OCI-LY1 (cell line): ENCODE results near the gene ITGA6.

Experiments
- H2AFZ ChIP-seq: fragments of 200-600 bp; sonication (generic), shearing (Covaris generic); 2 replicates; pipeline ENCODE4 v1.6.0; 2014; ENCODE audit warnings: antibody characterized with exemption, mild to moderate bottlenecking, low read length
- H3F3A ChIP-seq: fragments of 200-600 bp; sonication (generic), shearing (Covaris generic); 2 replicates; pipeline ENCODE4 v1.6.0; 2014; ENCODE audit warnings: mild to moderate bottlenecking, antibody characterized with exemption, low read length, moderate library complexity; ENCODE audit not compliant: insufficient read depth
- H3K27ac ChIP-seq: fragments of 200-600 bp; sonication (generic); 2 replicates; pipeline ENCODE4 v1.5.1; 2014; ENCODE audit warnings: low read length, mixed run types, mild to moderate bottlenecking, low read depth; ENCODE audit not compliant: poor library complexity, severe bottlenecking
- H3K27me3 ChIP-seq: fragments of 200-600 bp; sonication (generic); 2 replicates; pipeline ENCODE4 v1.6.0; 2014; ENCODE audit warnings: antibody characterized with exemption, mild to moderate bottlenecking, low read length, moderate library complexity; ENCODE audit not compliant: insufficient read depth
- H3K36me3 ChIP-seq: fragments of 200-600 bp; sonication (generic); 2 replicates; pipeline ENCODE4 v1.6.1; 2014; ENCODE audit warnings: mild to moderate bottlenecking, antibody characterized with exemption, low read length, moderate library complexity, mixed read lengths; ENCODE audit not compliant: insufficient read depth
- H3K4me1 ChIP-seq: fragments of 200-600 bp; sonication (generic); 2 replicates; pipeline ENCODE4 v1.5.1; 2014; ENCODE audit warnings: mild to moderate bottlenecking, low read length, moderate library complexity; ENCODE audit not compliant: insufficient read depth, severe bottlenecking
- H3K4me2 ChIP-seq: fragments of 200-600 bp; sonication (generic), shearing (Covaris generic); 2 replicates; pipeline ENCODE4 v1.6.1; 2014; ENCODE audit warnings: low read length
- H3K4me3 ChIP-seq: fragments of 200-600 bp; sonication (generic); 2 replicates; pipeline ENCODE4 v1.5.1; 2014; ENCODE audit warnings: low read length, low read depth, mild to moderate bottlenecking, mixed read lengths; ENCODE audit not compliant: poor library complexity, severe bottlenecking
- H3K79me2 ChIP-seq: fragments of 200-600 bp; shearing (Covaris generic); 2 replicates; pipeline ENCODE4 v1.6.1; 2016; ENCODE audit warnings: mixed run types, low read length, mixed read lengths; ENCODE audit not compliant: insufficient read depth
- H3K9ac ChIP-seq: fragments of 200-600 bp; sonication (generic), shearing (Covaris generic); 2 replicates; pipeline ENCODE4 v1.6.1; 2014; ENCODE audit warnings: mild to moderate bottlenecking, low read length, mixed read lengths
- H3K9me2 ChIP-seq: fragments of 200-600 bp; sonication (generic), shearing (Covaris generic); 2 replicates; pipeline ENCODE4 v1.6.1; 2014; ENCODE audit warnings: low read depth, mild to moderate bottlenecking, low read length, mixed read lengths
- H3K9me3 ChIP-seq: fragments of 200-600 bp; shearing (Covaris generic); 2 replicates; pipeline ENCODE4 v1.6.1; 2014; ENCODE audit warnings: low read length, mixed read lengths
- H4K20me1 ChIP-seq: fragments of 200-600 bp; sonication (generic), shearing (Covaris generic); 2 replicates; pipeline ENCODE4 v1.6.0; 2016; ENCODE audit warnings: mild to moderate bottlenecking, low read length; ENCODE audit not compliant: insufficient read depth
- EZH2 ChIP-seq: fragments of 200-600 bp; sonication (generic), shearing (Covaris generic); IDR thresholded peaks from 2 replicates; pipeline ENCODE4 v1.8.0; 2017; ENCODE audit warnings: borderline replicate concordance, mixed run types, mild to moderate bottlenecking, antibody characterized with exemption, low read length, moderate library complexity, mixed read lengths
- TF ChIP-seq, protein P1 (sequence below): fragments of 200-600 bp; sonication (generic), shearing (Covaris generic); IDR thresholded peaks from 2 replicates; pipeline ENCODE4 v1.5.1; 2017; ENCODE audit warnings: mild to moderate bottlenecking, antibody characterized with exemption, low read length, moderate library complexity, mixed read lengths

Gene ITGA6

GRCh38 chr2:172439911-172440310, 12.5 kb downstream of the ITGA6 start:
- no peaks in the 10 kb centered on the region for H4K20me1 ChIP-seq
- no peaks in the 10 kb centered on the region for H3K9me2 ChIP-seq
- H2AFZ ChIP-seq, result no peak overlapping the region
- no peaks in the 10 kb centered on the region for H3K36me3 ChIP-seq
- H3K4me2 ChIP-seq, result no peak overlapping the region
- no peaks in the 10 kb centered on the region for H3K79me2 ChIP-seq
- TF ChIP-seq EZH2, result no peak
- TF ChIP-seq, protein P1, sequence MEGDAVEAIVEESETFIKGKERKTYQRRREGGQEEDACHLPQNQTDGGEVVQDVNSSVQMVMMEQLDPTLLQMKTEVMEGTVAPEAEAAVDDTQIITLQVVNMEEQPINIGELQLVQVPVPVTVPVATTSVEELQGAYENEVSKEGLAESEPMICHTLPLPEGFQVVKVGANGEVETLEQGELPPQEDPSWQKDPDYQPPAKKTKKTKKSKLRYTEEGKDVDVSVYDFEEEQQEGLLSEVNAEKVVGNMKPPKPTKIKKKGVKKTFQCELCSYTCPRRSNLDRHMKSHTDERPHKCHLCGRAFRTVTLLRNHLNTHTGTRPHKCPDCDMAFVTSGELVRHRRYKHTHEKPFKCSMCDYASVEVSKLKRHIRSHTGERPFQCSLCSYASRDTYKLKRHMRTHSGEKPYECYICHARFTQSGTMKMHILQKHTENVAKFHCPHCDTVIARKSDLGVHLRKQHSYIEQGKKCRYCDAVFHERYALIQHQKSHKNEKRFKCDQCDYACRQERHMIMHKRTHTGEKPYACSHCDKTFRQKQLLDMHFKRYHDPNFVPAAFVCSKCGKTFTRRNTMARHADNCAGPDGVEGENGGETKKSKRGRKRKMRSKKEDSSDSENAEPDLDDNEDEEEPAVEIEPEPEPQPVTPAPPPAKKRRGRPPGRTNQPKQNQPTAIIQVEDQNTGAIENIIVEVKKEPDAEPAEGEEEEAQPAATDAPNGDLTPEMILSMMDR, result no peak
- H3K27ac ChIP-seq, result no peak overlapping the region
- H3K9ac ChIP-seq, result no peak overlapping the region
- no peaks in the 10 kb centered on the region for H3K4me1 ChIP-seq
- no peaks in the 10 kb centered on the region for H3K27me3 ChIP-seq
- H3K9me3 ChIP-seq, result no peaks in the 10 kb centered on the region
- no peaks in the 10 kb centered on the region for H3F3A ChIP-seq
- H3K4me3 ChIP-seq, result no peak overlapping the region

DNA sequence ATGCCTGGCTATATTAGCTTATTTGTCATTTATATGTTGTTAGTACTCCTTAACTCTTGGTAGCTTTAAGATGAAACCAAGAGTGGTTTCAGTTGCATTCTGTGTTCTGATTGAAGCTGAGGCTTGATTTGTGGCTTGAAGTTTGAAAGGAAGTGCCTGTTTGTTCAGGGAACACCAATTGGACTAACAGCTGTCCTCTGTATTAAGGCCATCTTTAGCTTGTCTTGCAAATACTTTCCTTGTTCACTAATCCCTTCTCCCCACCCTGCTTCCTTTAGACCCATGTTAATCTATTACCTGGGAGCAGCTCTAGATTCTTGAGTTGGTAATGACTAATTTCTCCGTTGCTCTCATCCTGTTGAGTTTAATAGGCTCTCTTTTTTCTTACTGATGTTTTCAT, 13.4 kb downstream of the ITGA6 start:
- H3F3A ChIP-seq, result no peaks in the 10 kb centered on the region
- H3K9ac ChIP-seq, result no peak overlapping the region

DNA sequence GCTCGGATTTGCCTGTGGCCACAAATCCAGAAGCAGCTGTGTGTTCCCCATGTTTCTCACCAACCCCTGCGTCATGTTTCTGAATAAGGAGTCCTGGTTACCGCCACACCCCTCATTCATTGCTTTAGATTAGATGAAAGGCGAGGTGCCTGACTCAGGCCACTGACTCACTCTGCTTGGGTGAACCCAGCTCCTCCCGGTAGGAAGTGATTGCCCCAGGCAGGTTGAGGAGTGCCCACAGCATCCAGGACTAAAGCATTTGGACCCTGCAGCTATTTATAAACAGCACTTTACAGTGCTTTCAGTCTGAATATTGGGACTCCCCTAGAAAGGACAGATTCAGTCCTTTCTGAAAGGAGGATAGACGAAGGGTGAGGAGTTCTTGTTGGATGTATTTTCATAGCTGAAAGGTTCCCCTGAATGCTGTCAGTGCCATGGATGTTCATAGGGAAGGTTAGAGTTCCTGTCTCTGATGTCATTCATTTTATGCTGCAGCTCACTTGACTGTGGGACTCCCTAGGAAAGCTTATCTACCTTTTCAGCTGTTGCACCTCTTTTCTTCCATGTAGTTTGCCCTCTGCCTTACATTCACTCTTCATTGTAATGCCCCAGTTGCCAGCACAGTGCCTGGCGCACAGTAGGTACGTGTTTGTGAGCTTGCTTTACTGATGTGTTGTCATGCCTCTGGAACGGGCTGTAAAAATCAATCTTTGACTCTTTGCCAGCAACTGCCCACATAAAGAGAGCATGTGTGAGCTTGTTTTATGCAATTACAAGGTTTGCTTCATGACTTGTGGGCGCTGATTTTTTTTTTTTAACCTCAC, 14.9 kb downstream of the ITGA6 start:
- Histone ChIP-seq H3K36me3 (no peaks in the 10 kb centered on the region), H2AFZ (no peak overlapping the region), H3K9me3 (no peaks in the 10 kb centered on the region), H3K4me1 (no peaks in the 10 kb centered on the region), H3F3A (no peaks in the 10 kb centered on the region), H3K4me2 (no peak overlapping the region), H3K9ac (no peak overlapping the region), H3K27me3 (no peaks in the 10 kb centered on the region), H3K9me2 (no peaks in the 10 kb centered on the region), H3K27ac (no peak overlapping the region), H3K79me2 (no peaks in the 10 kb centered on the region), H3K4me3 (no peak overlapping the region), H4K20me1 (no peaks in the 10 kb centered on the region)
- TF ChIP-seq, protein P1, result no peak
- TF ChIP-seq EZH2, result no peak

More for the DNA sequence above, 13.4 kb downstream of the ITGA6 start:
- H3K27ac ChIP-seq, result no peak overlapping the region
- H3K4me2 ChIP-seq, result no peak overlapping the region
- H3K27me3 ChIP-seq, result no peaks in the 10 kb centered on the region
- H3K4me3 ChIP-seq, result no peak overlapping the region
- no peaks in the 10 kb centered on the region for H3K9me3 ChIP-seq
- no peaks in the 10 kb centered on the region for H4K20me1 ChIP-seq
- no peaks in the 10 kb centered on the region for H3K36me3 ChIP-seq
- H2AFZ ChIP-seq, result no peak overlapping the region
- H3K9me2 ChIP-seq, result no peaks in the 10 kb centered on the region
- no peaks in the 10 kb centered on the region for H3K4me1 ChIP-seq
- no peaks in the 10 kb centered on the region for H3K79me2 ChIP-seq
- TF ChIP-seq EZH2, result no peak
- TF ChIP-seq, protein P1, result no peak
